ENCODE data around the gene DGKB. TPM values are rescaled to one million over a fixed set of nuclear protein-coding genes. Genes with fewer than 3 reads are reported as not detected.
"Not testable (repeated sequence)": the region's sequence is repeated elsewhere in the genome, so short reads cannot be mapped to it uniquely, and the experiment has no call there.

The DGKB gene
- total and polyA plus RNA-seq, 2 donors from 2014 or later = 0.26 to 1.5 TPM

DNA sequence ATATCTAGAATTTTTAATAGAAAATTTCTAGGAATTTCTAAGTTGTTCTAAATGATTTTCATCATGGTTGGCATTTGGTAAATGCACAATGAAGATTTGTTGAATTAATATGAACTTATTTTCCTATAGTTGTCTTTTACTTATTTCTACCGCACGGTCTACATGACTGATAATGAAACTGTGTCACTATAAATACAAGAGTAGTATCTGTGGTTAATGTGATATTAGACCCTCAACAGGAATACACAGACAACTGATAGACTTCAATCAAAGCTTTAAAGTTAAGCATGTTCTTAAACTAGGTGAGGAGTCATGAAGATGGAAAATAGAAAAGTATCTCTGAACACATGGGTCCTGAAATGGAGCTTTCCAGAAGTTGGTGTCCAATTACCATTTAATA lies 615.2 kb downstream of the DGKB start:
- Histone ChIP-seq H3K9ac (ENCODE audit: low read length in 3 of 3) (no peak overlapping the region), H3K9me3 (ENCODE audit: control insufficient read depth in 2 of 3, insufficient read depth in 1 of 3, low read length in 3 of 3) (no peaks in the 10 kb centered on the region), H3K4me3 (ENCODE audit: low read length in 3 of 3) (no peak overlapping the region), H3K36me3 (ENCODE audit: control insufficient read depth in 2 of 3, insufficient read depth in 3 of 3, low read length in 3 of 3) (no peaks in the 10 kb centered on the region), H3K27me3 (ENCODE audit: control insufficient read depth, insufficient read depth, low read length) (no peaks in the 10 kb centered on the region), H3K27ac (ENCODE audit: low read depth in 2 of 2, low read length in 2 of 2) (no peak overlapping the region), H3K4me1 (ENCODE audit: control insufficient read depth in 2 of 3, insufficient read depth in 2 of 3, low read depth in 1 of 3, low read length in 3 of 3) (no peaks in the 10 kb centered on the region)
- no peak for DNase-seq
- TF ChIP-seq, protein P1, sequence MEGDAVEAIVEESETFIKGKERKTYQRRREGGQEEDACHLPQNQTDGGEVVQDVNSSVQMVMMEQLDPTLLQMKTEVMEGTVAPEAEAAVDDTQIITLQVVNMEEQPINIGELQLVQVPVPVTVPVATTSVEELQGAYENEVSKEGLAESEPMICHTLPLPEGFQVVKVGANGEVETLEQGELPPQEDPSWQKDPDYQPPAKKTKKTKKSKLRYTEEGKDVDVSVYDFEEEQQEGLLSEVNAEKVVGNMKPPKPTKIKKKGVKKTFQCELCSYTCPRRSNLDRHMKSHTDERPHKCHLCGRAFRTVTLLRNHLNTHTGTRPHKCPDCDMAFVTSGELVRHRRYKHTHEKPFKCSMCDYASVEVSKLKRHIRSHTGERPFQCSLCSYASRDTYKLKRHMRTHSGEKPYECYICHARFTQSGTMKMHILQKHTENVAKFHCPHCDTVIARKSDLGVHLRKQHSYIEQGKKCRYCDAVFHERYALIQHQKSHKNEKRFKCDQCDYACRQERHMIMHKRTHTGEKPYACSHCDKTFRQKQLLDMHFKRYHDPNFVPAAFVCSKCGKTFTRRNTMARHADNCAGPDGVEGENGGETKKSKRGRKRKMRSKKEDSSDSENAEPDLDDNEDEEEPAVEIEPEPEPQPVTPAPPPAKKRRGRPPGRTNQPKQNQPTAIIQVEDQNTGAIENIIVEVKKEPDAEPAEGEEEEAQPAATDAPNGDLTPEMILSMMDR (IDR thresholded peaks at IDR 0.05; ENCODE audit: borderline replicate concordance, extremely low read depth, insufficient read depth) = no peak
- intact Hi-C loops (cut with DNase I) = no loop called here
- FAIRE-seq = no peak

DNA sequence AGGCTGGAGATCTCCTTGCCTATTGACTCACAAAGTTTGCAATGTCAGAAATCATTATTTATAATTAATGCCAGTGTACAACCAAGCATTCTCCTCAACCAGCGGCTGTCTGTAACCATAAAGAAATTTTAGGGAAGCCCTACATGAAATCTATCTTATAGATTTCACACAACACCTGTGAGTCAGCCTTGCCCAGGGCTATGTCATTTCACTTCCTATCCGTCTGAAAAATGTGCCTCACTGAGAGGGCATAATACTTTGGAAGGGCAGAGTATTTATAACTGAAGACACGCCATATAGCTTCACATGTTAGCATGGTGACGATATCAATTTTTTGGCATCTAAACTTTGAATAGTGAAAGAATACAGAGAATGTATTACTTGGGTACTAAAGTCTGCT lies 616.5 kb downstream of the DGKB start:
- Histone ChIP-seq H3K27me3 (ENCODE audit: control insufficient read depth, insufficient read depth, low read length) (no peaks in the 10 kb centered on the region), H3K36me3 (ENCODE audit: control insufficient read depth in 2 of 3, insufficient read depth in 3 of 3, low read length in 3 of 3) (no peaks in the 10 kb centered on the region), H3K27ac (ENCODE audit: low read depth in 2 of 2, low read length in 2 of 2) (no peak overlapping the region), H3K9me3 (ENCODE audit: control insufficient read depth in 2 of 3, insufficient read depth in 1 of 3, low read length in 3 of 3) (no peaks in the 10 kb centered on the region), H3K4me1 (ENCODE audit: control insufficient read depth in 2 of 3, insufficient read depth in 2 of 3, low read depth in 1 of 3, low read length in 3 of 3) (no peaks in the 10 kb centered on the region), H3K9ac (ENCODE audit: low read length in 3 of 3) (no peak overlapping the region), H3K4me3 (ENCODE audit: low read length in 3 of 3) (no peak overlapping the region)
- DNase-seq = no peak
- intact Hi-C loops (cut with DNase I) = no loop called here
- TF ChIP-seq, protein P1 (IDR thresholded peaks at IDR 0.05; ENCODE audit: borderline replicate concordance, extremely low read depth, insufficient read depth) = no peak
- no peak for FAIRE-seq

DNA sequence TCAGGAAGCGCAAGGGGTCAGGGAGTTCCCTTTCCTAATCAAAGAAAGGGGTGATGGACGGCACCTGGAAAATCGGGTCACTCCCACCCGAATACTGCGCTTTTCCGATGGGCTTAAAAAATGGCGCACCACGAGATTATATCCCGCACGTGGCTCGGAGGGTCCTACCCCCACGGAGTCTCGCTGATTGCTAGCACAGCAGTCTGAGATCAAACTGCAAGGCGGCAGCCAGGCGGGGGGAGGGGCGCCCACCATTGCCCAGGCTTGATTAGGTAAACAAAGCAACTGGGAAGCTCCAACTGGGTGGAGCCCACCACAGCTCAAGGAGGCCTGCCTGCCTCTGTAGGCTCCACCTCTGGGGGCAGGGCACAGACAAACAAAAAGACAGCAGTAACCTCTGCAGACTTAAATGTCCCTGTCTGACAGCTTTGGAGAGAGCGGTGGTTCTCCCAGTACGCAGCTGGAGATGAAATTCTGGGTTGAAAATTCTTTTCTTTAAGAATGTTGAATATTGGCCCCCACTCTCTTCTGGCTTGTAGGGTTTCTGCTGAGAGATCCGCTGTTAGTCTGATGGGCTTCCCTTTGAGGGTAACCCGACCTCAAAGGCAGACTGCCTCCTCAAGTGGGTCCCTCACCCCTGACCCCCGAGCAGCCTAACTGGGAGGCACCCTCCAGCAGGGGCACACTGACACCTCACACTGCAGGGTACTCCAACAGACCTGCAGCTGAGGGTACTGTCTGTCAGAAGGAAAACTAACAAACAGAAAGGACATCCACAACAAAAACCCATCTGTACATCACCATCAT lies 623.3 kb downstream of the DGKB start:
- H3K4me1 ChIP-seq (ENCODE audit: control insufficient read depth in 2 of 3, insufficient read depth in 2 of 3, low read depth in 1 of 3, low read length in 3 of 3); H3K9ac ChIP-seq (ENCODE audit: low read length in 3 of 3); H3K9me3 ChIP-seq (ENCODE audit: control insufficient read depth in 2 of 3, insufficient read depth in 1 of 3, low read length in 3 of 3); H3K27me3 ChIP-seq (ENCODE audit: control insufficient read depth, insufficient read depth, low read length); intact Hi-C loops (cut with DNase I); DNase-seq; H3K27ac ChIP-seq (ENCODE audit: low read depth in 2 of 2, low read length in 2 of 2); FAIRE-seq; H3K36me3 ChIP-seq (ENCODE audit: control insufficient read depth in 2 of 3, insufficient read depth in 3 of 3, low read length in 3 of 3); H3K4me3 ChIP-seq (ENCODE audit: low read length in 3 of 3): not testable (repeated sequence)

DNA sequence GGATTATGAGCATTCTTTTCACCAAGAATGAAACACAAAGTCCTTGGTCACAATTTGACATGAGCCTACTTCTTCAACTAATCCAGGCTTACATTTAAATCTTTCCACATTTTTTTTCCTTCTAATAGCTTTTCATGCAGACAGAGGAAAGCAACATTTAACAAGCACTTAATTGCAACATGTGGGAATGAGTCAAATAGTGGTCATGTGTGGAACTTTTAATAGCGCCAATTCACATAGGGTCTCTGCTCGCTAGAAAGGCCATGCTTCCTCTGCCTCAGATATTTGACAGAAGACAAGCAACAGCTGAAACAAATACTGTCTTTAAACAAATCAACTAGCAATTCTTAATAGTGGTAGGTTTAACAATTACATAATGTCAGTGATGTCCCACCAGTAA lies 627.2 kb downstream of the DGKB start:
- Histone ChIP-seq H3K27ac (ENCODE audit: low read depth in 2 of 2, low read length in 2 of 2) (no peak overlapping the region), H3K36me3 (ENCODE audit: control insufficient read depth in 2 of 3, insufficient read depth in 3 of 3, low read length in 3 of 3) (no peaks in the 10 kb centered on the region), H3K9me3 (ENCODE audit: control insufficient read depth in 2 of 3, insufficient read depth in 1 of 3, low read length in 3 of 3) (no peaks in the 10 kb centered on the region), H3K4me1 (ENCODE audit: control insufficient read depth in 2 of 3, insufficient read depth in 2 of 3, low read depth in 1 of 3, low read length in 3 of 3) (no peaks in the 10 kb centered on the region), H3K9ac (ENCODE audit: low read length in 3 of 3) (no peak overlapping the region), H3K27me3 (ENCODE audit: control insufficient read depth, insufficient read depth, low read length) (no peaks in the 10 kb centered on the region), H3K4me3 (ENCODE audit: low read length in 3 of 3) (no peak overlapping the region)
- intact Hi-C loops (cut with DNase I) = no loop called here
- TF ChIP-seq, protein P1 (IDR thresholded peaks at IDR 0.05; ENCODE audit: borderline replicate concordance, extremely low read depth, insufficient read depth) = no peak
- FAIRE-seq = no peak
- DNase-seq = peak in 2 of 5 donors; percentile 7 to 47

Measured in kidney (tissue), 14 donors.